Thoracic aorta (tissue), 2 donors: ENCODE data around the gene HHIPL1. TPM values are rescaled to one million over a fixed set of nuclear protein-coding genes. Genes with fewer than 3 reads are reported as not detected.

Source experiments
- ATAC-seq: fragments of 150-250 bp; one replicate; pipeline ENCODE4 v1.8.0; 2017; ENCODE audit warnings: low read depth; ENCODE audit not compliant: insufficient number of reproducible peaks, low FRiP score
- DNase-seq: peaks from one replicate; pipeline ENCODE4 v3.0.0-alpha.2; 2020; ENCODE audit warnings: low spot score
- H3K27ac ChIP-seq, 2 donors: fragments of 200-600 bp; sonication (generic); 1 replicate in 1 of 2; 2 replicates in 1 of 2; pipeline ENCODE4 v1.5.1; 2016; ENCODE audit warnings: mild to moderate bottlenecking in 2 of 2, moderate library complexity in 2 of 2
- H3K27me3 ChIP-seq: fragments of 200-600 bp; sonication (generic); replicated peaks from 2 replicates; pipeline ENCODE4 v1.6.0; 2016; ENCODE audit warnings: mild to moderate bottlenecking; ENCODE audit not compliant: insufficient read depth
- H3K36me3 ChIP-seq: fragments of 200-600 bp; sonication (generic); one replicate; pipeline ENCODE4 v1.5.1; 2016
- H3K4me1 ChIP-seq, 2 donors: fragments of 200-600 bp; sonication (generic); 1 replicate in 1 of 2; 2 replicates in 1 of 2; pipeline versions ENCODE4 v1.5.1 to v1.6.0; 2016; ENCODE audit warnings: low read depth in 2 of 2, mild to moderate bottlenecking in 1 of 2; ENCODE audit not compliant: control insufficient read depth in 1 of 2
- H3K4me3 ChIP-seq: fragments of 200-600 bp; sonication (generic); 2 replicates; pipeline ENCODE4 v1.5.1; 2016; ENCODE audit warnings: mild to moderate bottlenecking
- H3K9me3 ChIP-seq: fragments of 200-600 bp; sonication (generic); 2 replicates; pipeline ENCODE4 v1.5.1; 2016
- CTCF ChIP-seq: fragments of 200-600 bp; sonication (generic); IDR thresholded peaks from one replicate; pipeline ENCODE4 v1.5.1; 2019; ENCODE audit warnings: antibody characterized with exemption
- total RNA-seq, 2 donors: library from RNA; depleted of rRNA; stranded (reverse); fragments of >200 nt; gene quantifications; one replicate each; pipeline versions ENCODE4 v1.1.0 to v1.2.3, GENCODE V29; 2016

Gene HHIPL1
- 10 to 100 TPM in 1 of 2 donors, 1 to 10 TPM in 1; 2.1 to 10.0 TPM for total RNA-seq

GRCh38 chr14:99644723-99645544 lies at the start of gene HHIPL1:
TSS of gene HHIPL1 (plus strand) at chr14:99645129. CDS start at chr14:99645208, 79 bp downstream.
- TF ChIP-seq CTCF, result no peak
- Histone ChIP-seq H3K27ac (no peak within 1 kb of the TSS), H3K4me1 (peaks cover 0 to 12% of the 10 kb centered on the region in 2 donors), H3K36me3 (no peaks in the 10 kb centered on the region), H3K4me3 (peak within 1 kb of the TSS; percentile 73), H3K9me3 (no peaks in the 10 kb centered on the region), H3K27me3 (no peaks in the 10 kb centered on the region)
- no peak for DNase-seq
- no peak for ATAC-seq

GRCh38 chr14:99595524-99595923 lies 49.4 kb upstream of the HHIPL1 start:
- no peaks in the 10 kb centered on the region for H3K27me3 ChIP-seq
- no peaks in the 10 kb centered on the region for H3K9me3 ChIP-seq
- H3K27ac ChIP-seq, result no peak overlapping the region
- DNase-seq (no peak), ATAC-seq (no peak)
- H3K4me3 ChIP-seq, result no peak overlapping the region
- H3K4me1 ChIP-seq, result no peaks in the 10 kb centered on the region
- H3K36me3 ChIP-seq, result no peaks in the 10 kb centered on the region
- no peak for TF ChIP-seq CTCF

DNA sequence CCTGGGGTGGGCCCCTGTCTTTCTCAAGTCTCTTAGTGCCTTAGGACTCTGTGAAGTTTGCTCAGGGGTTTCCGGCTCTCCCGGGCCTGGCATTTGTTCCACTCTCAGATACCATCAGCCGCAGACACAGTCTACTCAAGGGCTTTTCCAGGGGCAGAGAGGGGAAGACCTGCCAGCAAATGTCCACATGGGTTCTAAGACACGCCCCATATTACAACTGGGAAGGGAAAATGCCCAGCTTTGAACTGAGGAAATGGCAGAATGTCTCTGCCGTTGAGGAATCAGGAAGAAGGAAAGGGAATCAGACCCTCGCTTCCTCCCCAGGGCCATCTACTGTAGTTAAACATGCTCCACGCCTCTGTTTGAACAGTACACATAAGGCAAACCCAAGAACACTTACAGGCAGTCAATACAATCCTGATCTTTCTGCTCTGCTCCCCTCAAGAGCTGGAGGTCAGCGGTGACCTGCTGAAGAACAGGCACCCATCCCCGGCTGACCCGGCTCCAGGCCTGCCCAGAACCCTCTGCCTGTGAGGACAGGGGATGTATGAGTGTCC lies 48.8 kb upstream of the HHIPL1 start:
- Histone ChIP-seq H3K4me3 (no peak overlapping the region), H3K4me1 (peaks cover 0 to under 1% of the 10 kb centered on the region in 2 donors), H3K36me3 (no peaks in the 10 kb centered on the region), H3K27ac (no peak overlapping the region), H3K9me3 (no peaks in the 10 kb centered on the region), H3K27me3 (no peaks in the 10 kb centered on the region)
- ATAC-seq (no peak), DNase-seq (no peak)
- TF ChIP-seq CTCF, result no peak

GRCh38 chr14:99596772-99597171 lies 48.2 kb upstream of the HHIPL1 start:
- H3K27me3 ChIP-seq, result no peaks in the 10 kb centered on the region
- no peak for TF ChIP-seq CTCF
- no peak overlapping the region for H3K4me3 ChIP-seq
- ATAC-seq (no peak), DNase-seq (no peak)
- peaks cover 0 to 5% of the 10 kb centered on the region in 2 donors for H3K4me1 ChIP-seq
- no peak overlapping the region for H3K27ac ChIP-seq
- H3K9me3 ChIP-seq, result no peaks in the 10 kb centered on the region
- H3K36me3 ChIP-seq, result no peaks in the 10 kb centered on the region

- Histone ChIP-seq H3K9me3 (no peaks in the 10 kb centered on the region), H3K36me3 (no peaks in the 10 kb centered on the region), H3K27me3 (no peaks in the 10 kb centered on the region), H3K4me1 (peaks cover 0 to 15% of the 10 kb centered on the region in 2 donors), H3K4me3 (no peak overlapping the region), H3K27ac (no peak overlapping the region)
- DNase-seq, result no peak
- TF ChIP-seq CTCF, result no peak
- ATAC-seq, result no peak
Observed at GRCh38 chr14:99597911-99598600, 46.9 kb upstream of the HHIPL1 start.
